A204.1 (cell line): ENCODE measurements around the gene INPP5A.
"Not testable (repeated sequence)": the region's sequence is repeated elsewhere in the genome, so short reads cannot be mapped to it uniquely, and the experiment has no call there.

Source experiments
- FAIRE-seq: peaks from 2 replicates; lab custom pipeline; 2012; peaks lifted over from hg19 to GRCh38; lab: Jason Lieb, UNC

INPP5A gene

GRCh38 chr10:132582771-132583170, 45.2 kb downstream of the INPP5A start:
- FAIRE-seq = no peak

GRCh38 chr10:132583456-132583855, 45.9 kb downstream of the INPP5A start:
- no peak for FAIRE-seq

GRCh38 chr10:132584081-132584480, 46.5 kb downstream of the INPP5A start:
- FAIRE-seq = no peak

- no peak for FAIRE-seq
These were observed 48.4 kb downstream of the INPP5A start for GRCh38 chr10:132585732-132586722.

- FAIRE-seq = no peak
These were observed 49.2 kb downstream of the INPP5A start for GRCh38 chr10:132586739-132587138.

GRCh38 chr10:132587175-132587574, 49.6 kb downstream of the INPP5A start:
- no peak for FAIRE-seq

- no peak for FAIRE-seq
These were observed 50.9 kb downstream of the INPP5A start for GRCh38 chr10:132588301-132589013.

GRCh38 chr10:132589015-132589414, 51.4 kb downstream of the INPP5A start:
- FAIRE-seq = no peak

GRCh38 chr10:132589681-132590080, 52.1 kb downstream of the INPP5A start:
- no peak for FAIRE-seq

GRCh38 chr10:132590094-132590751, 52.6 kb downstream of the INPP5A start:
- no peak for FAIRE-seq

GRCh38 chr10:132590752-132591121, 53.1 kb downstream of the INPP5A start:
- FAIRE-seq = no peak

GRCh38 chr10:132591166-132591971, 53.8 kb downstream of the INPP5A start:
- no peak for FAIRE-seq

GRCh38 chr10:132592790-132593383, 55.3 kb downstream of the INPP5A start:
- no peak for FAIRE-seq

- FAIRE-seq = no peak
These were observed 55.8 kb downstream of the INPP5A start for GRCh38 chr10:132593389-132593788.

GRCh38 chr10:132593900-132594876, 56.6 kb downstream of the INPP5A start:
- no peak for FAIRE-seq

GRCh38 chr10:132595021-132595420, 57.4 kb downstream of the INPP5A start:
- FAIRE-seq = no peak

GRCh38 chr10:132595854-132596253, 58.3 kb downstream of the INPP5A start:
- no peak for FAIRE-seq

GRCh38 chr10:132596742-132597279, 59.2 kb downstream of the INPP5A start:
- no peak for FAIRE-seq

GRCh38 chr10:132597654-132598053, 60.1 kb downstream of the INPP5A start:
- no peak for FAIRE-seq

- FAIRE-seq = not testable (repeated sequence)
These were observed 61.5 kb downstream of the INPP5A start for GRCh38 chr10:132599023-132599618.
